Muscle layer of duodenum (tissue), 2 donors: ENCODE results near the gene HAO2.
"Not testable (repeated sequence)": the region's sequence is repeated elsewhere in the genome, so short reads cannot be mapped to it uniquely, and the experiment has no call there.

Source experiments
- H3K27ac ChIP-seq: one replicate; pipeline ENCODE4 v1.7.0; 2013; ENCODE audit warnings: mild to moderate bottlenecking, low read length
- H3K27me3 ChIP-seq: one replicate; pipeline ENCODE4 v1.7.0; 2013; ENCODE audit warnings: low read depth, mild to moderate bottlenecking, control low read depth, low read length
- H3K36me3 ChIP-seq, 2 donors: one replicate each; pipeline ENCODE4 v1.7.0; 2013; ENCODE audit warnings: low read length in 2 of 2, control low read depth in 1 of 2, mild to moderate bottlenecking in 1 of 2; ENCODE audit not compliant: insufficient read depth in 2 of 2, control insufficient read depth in 1 of 2
- H3K4me1 ChIP-seq, 2 donors: one replicate each; pipeline ENCODE4 v1.7.0; 2013; ENCODE audit warnings: low read length in 2 of 2, mild to moderate bottlenecking in 2 of 2, control low read depth in 1 of 2, moderate library complexity in 1 of 2; ENCODE audit not compliant: insufficient read depth in 2 of 2, control insufficient read depth in 1 of 2
- H3K4me3 ChIP-seq, 2 donors: one replicate each; pipeline ENCODE4 v1.7.0; 2013; ENCODE audit warnings: low read length in 2 of 2, low read depth in 1 of 2, mild to moderate bottlenecking in 1 of 2
- H3K9me3 ChIP-seq, 2 donors: one replicate each; pipeline ENCODE4 v1.7.0; 2013; ENCODE audit warnings: low read length in 2 of 2, control low read depth in 1 of 2, mild to moderate bottlenecking in 1 of 2; ENCODE audit not compliant: control insufficient read depth in 1 of 2
- donor health status: healthy.

The HAO2 gene

DNA sequence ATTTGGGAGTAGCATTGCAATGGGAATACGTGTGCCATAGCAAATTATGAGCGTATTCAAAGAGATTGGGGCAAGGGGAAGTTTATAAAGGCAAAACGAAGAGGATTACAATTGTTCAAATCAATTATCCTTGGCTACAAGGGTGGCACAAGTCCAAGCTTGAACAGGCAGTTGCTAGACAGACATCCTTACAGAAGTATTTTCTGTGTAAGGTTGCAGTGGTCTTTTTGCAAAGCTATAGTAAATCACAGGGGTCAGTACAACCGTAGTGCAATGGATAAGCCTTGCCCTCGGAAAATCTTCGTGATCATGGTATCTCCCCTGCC, 37.4 kb upstream of the HAO2 start:
- Histone ChIP-seq H3K4me1 (peaks cover 4 to 9% of the 10 kb centered on the region in 2 donors), H3K9me3 (no peaks in the 10 kb centered on the region), H3K27me3 (no peaks in the 10 kb centered on the region), H3K4me3 (no peak overlapping the region), H3K36me3 (no peaks in the 10 kb centered on the region), H3K27ac (no peak overlapping the region)

GRCh38 chr1:119331915-119332314, 36.7 kb upstream of the HAO2 start:
- H3K36me3 ChIP-seq = no peaks in the 10 kb centered on the region
- H3K27ac ChIP-seq = no peak overlapping the region
- H3K9me3 ChIP-seq = no peaks in the 10 kb centered on the region
- no peaks in the 10 kb centered on the region for H3K27me3 ChIP-seq
- H3K4me3 ChIP-seq = no peak overlapping the region
- peaks cover 4 to 9% of the 10 kb centered on the region in 2 donors for H3K4me1 ChIP-seq

DNA sequence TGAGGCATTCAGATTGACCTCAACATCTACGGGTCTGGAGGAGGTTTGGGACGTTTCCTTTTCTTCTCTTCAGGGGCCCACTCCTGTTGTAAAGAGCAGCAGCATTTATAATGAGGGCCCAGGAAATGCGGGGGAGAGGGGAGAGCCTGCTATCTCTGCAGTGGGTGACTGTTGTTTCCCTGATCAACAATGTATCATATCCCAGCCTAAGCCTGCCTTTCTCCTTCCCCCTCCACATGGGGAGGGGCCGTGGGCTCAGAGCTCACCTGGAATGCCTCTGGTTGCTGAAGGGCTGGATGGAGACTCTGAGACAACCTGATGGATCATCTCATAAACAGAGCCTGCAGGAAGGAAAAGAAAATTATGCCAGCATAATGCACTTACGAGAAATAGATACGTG, 36.0 kb upstream of the HAO2 start:
- Histone ChIP-seq H3K36me3 (no peaks in the 10 kb centered on the region), H3K4me1 (peaks cover 4 to 6% of the 10 kb centered on the region in 2 donors), H3K9me3 (no peaks in the 10 kb centered on the region), H3K4me3 (no peak overlapping the region), H3K27ac (no peak overlapping the region), H3K27me3 (no peaks in the 10 kb centered on the region)

DNA sequence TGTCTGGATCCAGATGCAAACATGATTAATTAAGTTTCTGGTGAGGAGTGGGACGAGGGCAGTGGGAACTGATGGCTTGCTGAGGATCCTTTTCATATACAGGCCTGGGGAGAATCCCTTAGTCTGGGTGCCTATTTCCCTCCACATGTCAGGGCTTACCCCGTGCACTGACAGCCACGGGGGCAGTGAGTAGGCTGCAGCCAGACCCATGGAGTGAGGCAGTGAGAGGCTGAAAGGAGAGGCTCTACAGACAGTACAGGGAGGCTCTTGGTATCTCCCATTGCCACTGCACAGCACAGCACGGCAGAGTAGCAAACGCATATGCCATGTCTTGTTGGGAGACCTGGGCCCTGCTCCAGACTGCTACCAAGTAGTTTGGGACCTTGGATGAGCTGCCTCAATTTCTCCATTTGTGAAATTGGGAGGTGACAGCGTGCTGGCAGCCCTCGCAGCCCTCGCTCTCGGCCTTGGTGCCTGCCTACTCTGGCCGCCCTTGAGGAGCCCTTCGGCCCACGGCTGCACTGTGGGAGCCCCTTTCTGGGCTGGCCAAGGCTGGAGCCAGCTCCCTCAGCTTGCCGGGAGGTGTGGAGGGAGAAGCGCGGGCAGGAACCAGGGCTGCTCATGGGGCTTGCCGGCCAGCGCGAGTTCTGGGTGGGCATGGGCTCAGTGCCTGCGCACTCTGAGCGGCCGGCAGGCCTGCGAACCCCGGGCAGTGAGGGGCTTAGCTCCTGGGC, 35.3 kb upstream of the HAO2 start:
- Histone ChIP-seq H3K9me3 (no peaks in the 10 kb centered on the region), H3K27me3 (no peaks in the 10 kb centered on the region), H3K27ac (no peak overlapping the region), H3K4me3 (no peak overlapping the region), H3K4me1 (no peaks in the 10 kb centered on the region), H3K36me3 (no peaks in the 10 kb centered on the region)

GRCh38 chr1:119333897-119334250, 34.7 kb upstream of the HAO2 start:
- not testable (repeated sequence) for H3K36me3 ChIP-seq, H3K27me3 ChIP-seq, H3K4me3 ChIP-seq, H3K27ac ChIP-seq, H3K9me3 ChIP-seq, H3K4me1 ChIP-seq

DNA sequence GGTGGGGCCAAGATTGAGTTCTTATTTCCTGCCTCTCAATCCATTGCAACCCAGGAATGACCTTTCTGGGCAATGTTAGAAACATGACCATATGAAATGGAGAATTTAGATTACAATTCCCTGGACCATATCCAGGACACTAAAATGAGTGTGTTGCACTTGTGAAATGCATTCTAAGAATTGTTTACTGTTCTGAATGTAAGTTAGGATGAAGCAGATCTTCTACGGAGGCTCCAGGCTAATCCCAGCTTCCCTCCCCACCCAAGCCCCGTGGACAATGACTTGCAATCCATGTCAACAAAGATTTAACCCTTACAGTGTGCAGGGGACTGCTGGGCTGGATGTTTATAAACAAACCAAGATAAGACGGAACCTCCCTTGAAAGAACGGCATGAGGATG, 31.7 kb upstream of the HAO2 start:
- Histone ChIP-seq H3K27me3 (no peaks in the 10 kb centered on the region), H3K9me3 (no peaks in the 10 kb centered on the region), H3K4me3 (no peak overlapping the region), H3K4me1 (no peaks in the 10 kb centered on the region), H3K36me3 (no peaks in the 10 kb centered on the region), H3K27ac (no peak overlapping the region)

GRCh38 chr1:119338004-119338403, 30.6 kb upstream of the HAO2 start:
- Histone ChIP-seq H3K27me3 (no peaks in the 10 kb centered on the region), H3K9me3 (no peaks in the 10 kb centered on the region), H3K27ac (no peak overlapping the region), H3K4me3 (no peak overlapping the region), H3K36me3 (no peaks in the 10 kb centered on the region), H3K4me1 (no peaks in the 10 kb centered on the region)

DNA sequence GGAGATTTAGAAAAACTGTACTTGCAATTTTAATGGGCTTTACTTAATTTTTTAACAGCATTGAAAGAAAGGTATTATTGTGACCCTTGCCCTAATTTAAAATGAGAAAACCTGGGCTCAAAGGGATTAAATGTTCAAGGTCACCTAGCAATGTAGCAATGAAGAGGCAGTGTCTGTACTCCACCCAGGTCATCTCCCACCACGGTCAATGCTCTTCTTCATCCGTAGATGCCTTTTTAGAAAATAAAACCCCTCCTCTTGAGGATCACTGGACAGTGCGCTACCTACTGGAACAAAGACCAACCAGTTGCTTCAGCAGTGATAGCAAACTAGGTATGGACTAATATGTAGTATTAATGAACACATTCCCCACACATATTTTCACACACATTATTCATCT, 29.8 kb upstream of the HAO2 start:
- no peaks in the 10 kb centered on the region for H3K27me3 ChIP-seq
- no peaks in the 10 kb centered on the region for H3K9me3 ChIP-seq
- no peaks in the 10 kb centered on the region for H3K36me3 ChIP-seq
- no peaks in the 10 kb centered on the region for H3K4me1 ChIP-seq
- no peak overlapping the region for H3K4me3 ChIP-seq
- no peak overlapping the region for H3K27ac ChIP-seq

DNA sequence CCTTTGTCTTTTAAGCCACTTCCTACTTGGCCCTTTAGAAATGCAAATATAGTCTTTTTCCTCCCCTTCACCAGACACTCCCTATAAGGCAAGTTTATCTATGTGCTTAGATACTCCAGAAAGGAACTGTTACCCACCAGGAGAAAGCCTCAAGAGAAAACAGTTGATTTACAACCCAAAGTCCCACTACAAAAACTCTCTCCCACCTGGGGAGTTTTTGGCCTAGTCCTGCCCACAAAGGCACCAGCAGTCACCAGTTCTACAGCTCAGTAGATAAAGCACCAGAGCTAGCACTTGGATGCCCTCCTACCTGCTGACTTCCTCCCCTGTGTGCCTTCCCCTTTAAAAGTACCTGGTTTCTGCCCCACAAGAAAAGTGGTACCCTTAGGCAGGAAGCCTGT, 27.7 kb upstream of the HAO2 start:
- Histone ChIP-seq H3K27ac (no peak overlapping the region), H3K9me3 (peaks cover 0 to 3% of the 10 kb centered on the region in 2 donors), H3K36me3 (no peaks in the 10 kb centered on the region), H3K4me3 (no peak overlapping the region), H3K27me3 (no peaks in the 10 kb centered on the region), H3K4me1 (no peaks in the 10 kb centered on the region)

GRCh38 chr1:119341372-119341947, 27.1 kb upstream of the HAO2 start:
- H3K4me1 ChIP-seq = no peaks in the 10 kb centered on the region
- no peak overlapping the region for H3K27ac ChIP-seq
- no peaks in the 10 kb centered on the region for H3K27me3 ChIP-seq

GRCh38 chr1:119345398-119345797, 23.2 kb upstream of the HAO2 start:
- no peaks in the 10 kb centered on the region for H3K36me3 ChIP-seq
- H3K9me3 ChIP-seq = peaks cover 0 to 3% of the 10 kb centered on the region in 2 donors
- H3K4me3 ChIP-seq = no peak overlapping the region
- no peak overlapping the region for H3K27ac ChIP-seq
- H3K27me3 ChIP-seq = no peaks in the 10 kb centered on the region
- H3K4me1 ChIP-seq = no peaks in the 10 kb centered on the region

More at GRCh38 chr1:119341372-119341947, 27.1 kb upstream of the HAO2 start:
- Histone ChIP-seq H3K4me3 (no peak overlapping the region), H3K9me3 (peaks cover 0 to 3% of the 10 kb centered on the region in 2 donors), H3K36me3 (no peaks in the 10 kb centered on the region)

GRCh38 chr1:119347858-119348257, 20.7 kb upstream of the HAO2 start:
- Histone ChIP-seq H3K9me3 (peaks cover 0 to 3% of the 10 kb centered on the region in 2 donors), H3K36me3 (no peaks in the 10 kb centered on the region), H3K27ac (no peak overlapping the region), H3K4me1 (no peaks in the 10 kb centered on the region), H3K27me3 (no peaks in the 10 kb centered on the region), H3K4me3 (no peak overlapping the region)
